ENCODE measurements around the gene MLXIP. TPM values are rescaled to one million over a fixed set of nuclear protein-coding genes. Genes with fewer than 3 reads are reported as not detected.

The MLXIP gene
- total and polyA plus RNA-seq, 9 donors: 23.2 to 111 (median 83.8) TPM

- H3K4me1 ChIP-seq (ENCODE audit: insufficient read depth): peaks cover 72% of the 10 kb centered on the region
- no peaks in the 10 kb centered on the region for H3K36me3 ChIP-seq
- H3K27ac ChIP-seq: peak overlapping the region in 1 of 2 donors; percentile 78
- intact Hi-C loops (cut with DNase I): no loop called here
- DNase-seq: no peak
- no peaks in the 10 kb centered on the region for H3K27me3 ChIP-seq
- 49 to 69% (median 54%) methylated on average over 8 to 9 of the region's 9 CpGs for WGBS, 3 donors
- no peak overlapping the region for H3K4me3 ChIP-seq
- no peaks in the 10 kb centered on the region for H3K9me3 ChIP-seq
- TF ChIP-seq POLR2A (IDR thresholded peaks at IDR 0.05): no peak
- TF ChIP-seq EP300 (IDR thresholded peaks at IDR 0.05): no peak
- no peak for TF ChIP-seq CTCF (IDR thresholded peaks at IDR 0.05)
These were observed 17.5 kb downstream of the MLXIP start for GRCh38 chr12:122096014-122096413.

GRCh38 chr12:122096591-122097149 lies 18.1 kb downstream of the MLXIP start:
- TF ChIP-seq CTCF (IDR thresholded peaks at IDR 0.05): no peak
- no peak for TF ChIP-seq POLR2A (IDR thresholded peaks at IDR 0.05)
- TF ChIP-seq EP300 (IDR thresholded peaks at IDR 0.05): no peak
- Histone ChIP-seq H3K9me3 (no peaks in the 10 kb centered on the region), H3K4me1 (ENCODE audit: insufficient read depth) (peaks cover 67% of the 10 kb centered on the region), H3K36me3 (no peaks in the 10 kb centered on the region), H3K27ac (peak overlapping the region in 1 of 2 donors; percentile 78), H3K27me3 (no peaks in the 10 kb centered on the region), H3K4me3 (no peak overlapping the region)
- intact Hi-C loops (cut with DNase I): no loop called here
- no peak for DNase-seq
- WGBS, 3 donors: 26 to 50% (median 38%) methylated on average over 20 of the region's 20 CpGs

GRCh38 chr12:122097584-122097926 lies 19.0 kb downstream of the MLXIP start:
- 3 to 18% (median 11%) methylated on average over 2 of the region's 2 CpGs for WGBS, 3 donors
- no peaks in the 10 kb centered on the region for H3K36me3 ChIP-seq
- no peak overlapping the region for H3K4me3 ChIP-seq
- peak overlapping the region in 1 of 2 donors; percentile 78 for H3K27ac ChIP-seq
- H3K9me3 ChIP-seq: no peaks in the 10 kb centered on the region
- no peaks in the 10 kb centered on the region for H3K27me3 ChIP-seq
- peaks cover 61% of the 10 kb centered on the region for H3K4me1 ChIP-seq (ENCODE audit: insufficient read depth)
- peak in 1 of 5 donors; percentile 61 for DNase-seq
- TF ChIP-seq POLR2A (IDR thresholded peaks at IDR 0.05) (no peak), CTCF (IDR thresholded peaks at IDR 0.05) (no peak), EP300 (IDR thresholded peaks at IDR 0.05) (no peak)
- intact Hi-C loops (cut with DNase I): no loop called here

- Histone ChIP-seq H3K27ac (peak overlapping the region in 1 of 2 donors; percentile 78), H3K4me3 (no peak overlapping the region), H3K4me1 (ENCODE audit: insufficient read depth) (peaks cover 56% of the 10 kb centered on the region), H3K9me3 (no peaks in the 10 kb centered on the region), H3K36me3 (no peaks in the 10 kb centered on the region), H3K27me3 (no peaks in the 10 kb centered on the region)
- 10 to 12% (median 11%) methylated on average over 10 of the region's 10 CpGs for WGBS, 3 donors
- peak in 4 of 5 donors; percentile 58 to 75 (median 63) for DNase-seq
- TF ChIP-seq POLR2A (IDR thresholded peaks at IDR 0.05) (no peak), CTCF (IDR thresholded peaks at IDR 0.05) (no peak), EP300 (IDR thresholded peaks at IDR 0.05) (no peak)
- intact Hi-C loops (cut with DNase I): no loop called here
These were observed 19.6 kb downstream of the MLXIP start for GRCh38 chr12:122097927-122098756.

All from ovary (tissue), 9 donors.